ENCODE data around the gene CAMK1D. TPM values are rescaled to one million over a fixed set of nuclear protein-coding genes. Genes with fewer than 3 reads are reported as not detected.

Gene CAMK1D
- total and polyA plus RNA-seq, 10 of the 15 experiments (the other 5 are each of a cell fraction or from before 2014, with no cell fraction given): 2.1 to 35.5 (median 14.7) TPM

DNA sequence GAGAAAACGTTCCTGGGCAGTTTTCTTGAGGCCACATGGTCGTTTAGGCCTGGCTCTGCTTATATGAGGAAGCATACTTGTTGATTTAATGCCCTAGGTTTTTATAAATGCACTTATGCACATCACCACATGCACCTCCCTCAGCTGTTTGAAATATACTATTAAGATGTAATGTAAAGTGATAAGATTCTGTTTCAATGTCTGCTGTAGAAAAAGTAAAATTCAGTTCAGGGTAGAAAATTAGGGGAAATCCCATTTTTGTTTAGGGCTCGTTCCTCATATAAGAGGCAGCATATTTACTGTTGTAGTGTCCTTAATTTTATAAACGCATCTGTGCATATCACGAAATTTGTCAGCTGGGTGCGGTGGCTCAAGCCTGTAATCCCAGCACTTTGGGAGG is 7.8 kb upstream of the CAMK1D start:
- CTCF ChIA-PET: no interaction called here
- Histone ChIP-seq H3K79me2 (ENCODE audit: control insufficient read depth, insufficient read depth, low read length) (no peaks in the 10 kb centered on the region), H3K27ac (ENCODE audit: control insufficient read depth, insufficient read depth) (peak overlapping the region; percentile 22), H3K9me3 (replicated peaks; ENCODE audit: control insufficient read depth, insufficient read depth, low read length) (no peaks in the 10 kb centered on the region; the same call in 2 of the 3 replicates), H3K4me2 (ENCODE audit: control insufficient read depth, insufficient read depth) (peak overlapping the region; percentile 77; the same call in 1 of the 2 replicates), H2AFZ (ENCODE audit: control insufficient read depth, low read depth, low read length) (peak overlapping the region; percentile 63), H3K27me3 (replicated peaks in 1 of 2; ENCODE audit: control insufficient read depth in 2 of 2, insufficient read depth in 2 of 2, low read length in 1 of 2) (no peaks in the 10 kb centered on the region), H3K4me3 (peak overlapping the region; percentile 27; the same call in 1 of the 2 replicates), H3K9ac (ENCODE audit: control insufficient read depth, insufficient read depth, low read length) (peak overlapping the region; percentile 25; the same call in 1 of the 2 replicates), H4K20me1 (ENCODE audit: control insufficient read depth, insufficient read depth) (no peaks in the 10 kb centered on the region), H3K4me1 (ENCODE audit: control insufficient read depth, insufficient read depth, low read length) (peaks cover 22% of the 10 kb centered on the region), H3K36me3 (ENCODE audit: control insufficient read depth in 2 of 2, insufficient read depth in 2 of 2, low read length in 1 of 2) (no peaks in the 10 kb centered on the region)
- RAD21 ChIA-PET (ENCODE audit: unreplicated experiment): no interaction called here
- no TSS peak for BruUV-seq (replicated peaks)
- 2% methylated on average over 6 of the region's 6 CpGs for WGBS (ENCODE audit: insufficient coverage, insufficient replicate concordance, low lambda C conversion rate, missing lambda C conversion rate)
- no peak for DNase-seq (ENCODE audit: low read depth, low spot score)
- POLR2A ChIA-PET: interaction anchor here (0.7 kb wide), 1 partner anchor 33 kb away, joined by 3 read pairs; no protein-coding TSS in a partner anchor
- no peak; the same call in 2 of the 3 replicates for ATAC-seq
- TF ChIP-seq RFX5 (IDR thresholded peaks at IDR 0.05; ENCODE audit: low read depth, low read length) (no peak), PML (IDR thresholded peaks at IDR 0.05; ENCODE audit: low read length) (0 out of 2 replicates have a peak, but pooled peaks have one; percentile 45), CHD1 (IDR thresholded peaks at IDR 0.05; ENCODE audit: low read depth, low read length) (no peak), RAD51 (IDR thresholded peaks at IDR 0.05) (no peak)
- TF ChIP-seq, protein P1, sequence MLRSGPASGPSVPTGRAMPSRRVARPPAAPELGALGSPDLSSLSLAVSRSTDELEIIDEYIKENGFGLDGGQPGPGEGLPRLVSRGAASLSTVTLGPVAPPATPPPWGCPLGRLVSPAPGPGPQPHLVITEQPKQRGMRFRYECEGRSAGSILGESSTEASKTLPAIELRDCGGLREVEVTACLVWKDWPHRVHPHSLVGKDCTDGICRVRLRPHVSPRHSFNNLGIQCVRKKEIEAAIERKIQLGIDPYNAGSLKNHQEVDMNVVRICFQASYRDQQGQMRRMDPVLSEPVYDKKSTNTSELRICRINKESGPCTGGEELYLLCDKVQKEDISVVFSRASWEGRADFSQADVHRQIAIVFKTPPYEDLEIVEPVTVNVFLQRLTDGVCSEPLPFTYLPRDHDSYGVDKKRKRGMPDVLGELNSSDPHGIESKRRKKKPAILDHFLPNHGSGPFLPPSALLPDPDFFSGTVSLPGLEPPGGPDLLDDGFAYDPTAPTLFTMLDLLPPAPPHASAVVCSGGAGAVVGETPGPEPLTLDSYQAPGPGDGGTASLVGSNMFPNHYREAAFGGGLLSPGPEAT (IDR thresholded peaks at IDR 0.05; ENCODE audit: low read depth): no peak
- TF ChIP-seq, protein P2, sequence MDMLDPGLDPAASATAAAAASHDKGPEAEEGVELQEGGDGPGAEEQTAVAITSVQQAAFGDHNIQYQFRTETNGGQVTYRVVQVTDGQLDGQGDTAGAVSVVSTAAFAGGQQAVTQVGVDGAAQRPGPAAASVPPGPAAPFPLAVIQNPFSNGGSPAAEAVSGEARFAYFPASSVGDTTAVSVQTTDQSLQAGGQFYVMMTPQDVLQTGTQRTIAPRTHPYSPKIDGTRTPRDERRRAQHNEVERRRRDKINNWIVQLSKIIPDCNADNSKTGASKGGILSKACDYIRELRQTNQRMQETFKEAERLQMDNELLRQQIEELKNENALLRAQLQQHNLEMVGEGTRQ (IDR thresholded peaks at IDR 0.05; ENCODE audit: borderline replicate concordance, low read depth, low read length): no peak
- no peak for FAIRE-seq
- in situ Hi-C loops (cut with MboI) (no loop called here), intact Hi-C loops (cut with micrococcal nuclease; ENCODE audit: unreplicated experiment) (no loop called here)
- SMC1A ChIA-PET (ENCODE audit: uncharacterized antibody, unreplicated experiment): interaction anchor here (0.6 kb wide), 1 partner anchor 762 kb away, joined by 3 read pairs; no protein-coding TSS in a partner anchor

Data from GM12878 (cell line).